Liver (tissue), 9 donors: ENCODE measurements around the gene TUBB3. TPM values are rescaled to one million over a fixed set of nuclear protein-coding genes. Genes with fewer than 3 reads are reported as not detected.

ENCODE experiments used
- DNase-seq: peaks from one replicate; pipeline ENCODE4 v3.0.0-alpha.2; 2017; ENCODE audit warnings: low spot score
- H3K27ac ChIP-seq, 2 donors: one replicate each; pipeline ENCODE4 v1.7.0; 2013; ENCODE audit warnings: inconsistent platforms in 2 of 2, low read length in 2 of 2, control low read depth in 1 of 2, low read depth in 1 of 2, mild to moderate bottlenecking in 1 of 2
- H3K27me3 ChIP-seq, 4 donors: one replicate each; pipeline versions ENCODE4 v1.6.1 to v1.7.0; 2013; ENCODE audit warnings: low read length in 3 of 4, inconsistent platforms in 1 of 4, mild to moderate bottlenecking in 1 of 4, moderate library complexity in 1 of 4; ENCODE audit not compliant: control insufficient read depth in 4 of 4, insufficient read depth in 4 of 4
- H3K36me3 ChIP-seq, 4 donors: one replicate each; pipeline versions ENCODE4 v1.6.1 to v1.7.0; 2013; ENCODE audit warnings: low read length in 3 of 4, mild to moderate bottlenecking in 3 of 4, low read depth in 1 of 4, moderate library complexity in 1 of 4; ENCODE audit not compliant: control insufficient read depth in 4 of 4, insufficient read depth in 3 of 4
- H3K4me1 ChIP-seq, 4 donors: one replicate each; pipeline versions ENCODE4 v1.6.1 to v1.7.0; 2013; ENCODE audit warnings: low read length in 3 of 4, mild to moderate bottlenecking in 3 of 4, moderate library complexity in 1 of 4; ENCODE audit not compliant: control insufficient read depth in 4 of 4, insufficient read depth in 4 of 4
- H3K4me3 ChIP-seq, 3 donors: one replicate each; pipeline versions ENCODE4 v1.6.1 to v1.7.0; 2013; ENCODE audit warnings: low read length in 3 of 3, control low read depth in 1 of 3, low read depth in 1 of 3, mild to moderate bottlenecking in 1 of 3
- H3K9ac ChIP-seq, 2 donors: one replicate each; pipeline ENCODE4 v1.7.0; 2013; ENCODE audit warnings: low read length in 2 of 2, mild to moderate bottlenecking in 2 of 2, moderate library complexity in 2 of 2, control low read depth in 1 of 2, low read depth in 1 of 2
- H3K9me3 ChIP-seq, 4 donors: one replicate each; pipeline versions ENCODE4 v1.6.1 to v1.7.0; 2013; ENCODE audit warnings: low read length in 3 of 4; ENCODE audit not compliant: control insufficient read depth in 4 of 4
- EGR1 ChIP-seq, 2 donors: IDR thresholded peaks; 2 replicates each; pipeline ENCODE4 v1.6.1; 2016 to 2018; ENCODE audit warnings: antibody characterized with exemption in 2 of 2, low read depth in 2 of 2
- FOXA2 ChIP-seq: IDR thresholded peaks from 2 replicates; pipeline ENCODE4 v1.6.1; 2016; ENCODE audit warnings: antibody characterized with exemption
- GABPA ChIP-seq, 2 donors: IDR thresholded peaks in 1 of 2; conservative IDR thresholded peaks in 1 of 2; 2 replicates each; pipeline ENCODE4 v1.6.1; 2016; ENCODE audit warnings: antibody characterized with exemption in 2 of 2, mild to moderate bottlenecking in 1 of 2, moderate library complexity in 1 of 2
- HNF4G ChIP-seq: IDR thresholded peaks from 2 replicates; pipeline ENCODE4 v1.6.1; 2016; ENCODE audit warnings: antibody characterized with exemption
- JUND ChIP-seq, 2 donors: IDR thresholded peaks; 2 replicates each; pipeline ENCODE4 v1.6.1; 2016; ENCODE audit warnings: antibody characterized with exemption in 2 of 2
- RAD21 ChIP-seq, 2 donors: IDR thresholded peaks; 2 replicates each; pipeline ENCODE4 v1.6.1; 2016; ENCODE audit warnings: antibody characterized with exemption in 2 of 2, mild to moderate bottlenecking in 2 of 2
- RXRA ChIP-seq, 2 donors: IDR thresholded peaks; 2 replicates each; pipeline ENCODE4 v1.6.1; 2017 to 2018; ENCODE audit warnings: antibody characterized with exemption in 2 of 2, mild to moderate bottlenecking in 1 of 2
- SP1 ChIP-seq: IDR thresholded peaks from 2 replicates; pipeline ENCODE4 v1.6.1; 2018; ENCODE audit warnings: antibody characterized with exemption, mild to moderate bottlenecking
- TAF1 ChIP-seq: conservative IDR thresholded peaks from 2 replicates; pipeline ENCODE4 v1.6.1; 2016; ENCODE audit warnings: antibody characterized with exemption, mild to moderate bottlenecking
- WGBS: extraction: QIAGEN DNeasy Blood & Tissue Kit; methylation state at CpG from one replicate; pipeline ENCODE4 v1.1.7; 2013; 5-methylcytosine and 5-hydroxymethylcytosine counted together
- polyA plus RNA-seq, 2 donors: library from polyadenylated mRNA; stranded (reverse) in 1 of 2; unstranded in 1 of 2; fragments of 200-250 nt in 1 of 2; fragments of >200 nt in 1 of 2; fragmentation: Nextera tagmentation in 1 of 2; extraction: Ambion mirVana in 1 of 2; gene quantifications; one replicate each; pipeline versions ENCODE4 v1.2.1 to v1.2.3, GENCODE V29; 2013 to 2015
- total RNA-seq, 2 donors: library from RNA; depleted of rRNA; stranded (reverse); fragments of >200 nt; gene quantifications; one replicate each; pipeline ENCODE4 v1.2.3, GENCODE V29; 2014
- TF ChIP-seq, protein P1 (sequence below): IDR thresholded peaks from 2 replicates; pipeline ENCODE4 v1.6.1; 2016; ENCODE audit warnings: antibody characterized with exemption
- TF ChIP-seq, protein P2 (sequence below): IDR thresholded peaks from 2 replicates; pipeline ENCODE4 v1.6.1; 2016; ENCODE audit warnings: antibody characterized with exemption
- TF ChIP-seq, protein P3 (sequence below): fragments of 150-350 bp; IDR thresholded peaks from 2 replicates; pipeline ENCODE4 v1.5.1; 2017; ENCODE audit warnings: improper control_type of control experiment, low read depth, low read length; ENCODE audit not compliant: missing input control
- TF ChIP-seq, protein P4 (sequence below): IDR thresholded peaks from 2 replicates; pipeline ENCODE4 v1.6.1; 2016; ENCODE audit warnings: antibody characterized with exemption, mild to moderate bottlenecking
- donor health status: healthy.
- donor health status: healthy.
- donor health status: healthy.
- donor health status: healthy.
- donor health status: healthy.

The TUBB3 gene
- total and polyA plus RNA-seq, 4 donors = 0.17 to 0.89 (median 0.25) TPM; not detected in 1

DNA sequence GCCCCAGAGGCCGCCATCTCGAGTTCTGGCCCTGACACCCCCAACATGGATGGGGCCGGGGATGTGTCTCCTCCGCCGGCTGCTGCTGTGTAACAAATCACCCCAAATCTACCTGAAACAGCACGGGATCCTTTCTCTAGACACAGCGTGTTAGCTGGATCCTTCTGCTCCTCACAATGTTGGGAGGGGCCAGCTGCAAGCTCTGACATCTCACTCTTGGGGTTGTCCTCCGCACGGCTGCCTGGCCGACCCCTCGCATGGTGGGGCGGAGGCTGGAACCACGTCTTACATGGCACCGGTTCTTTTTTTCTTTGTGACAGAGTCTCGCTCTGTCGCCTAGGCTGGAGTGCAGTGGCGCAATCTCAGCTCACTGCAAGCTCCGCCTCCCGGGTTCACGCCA lies 13.8 kb downstream of the TUBB3 start (continued):
- TF ChIP-seq EGR1 (IDR thresholded peaks at IDR 0.05; ENCODE audit: low read depth in 2 of 2) = no peak
- TF ChIP-seq SP1 = no peak
- TF ChIP-seq, protein P1, sequence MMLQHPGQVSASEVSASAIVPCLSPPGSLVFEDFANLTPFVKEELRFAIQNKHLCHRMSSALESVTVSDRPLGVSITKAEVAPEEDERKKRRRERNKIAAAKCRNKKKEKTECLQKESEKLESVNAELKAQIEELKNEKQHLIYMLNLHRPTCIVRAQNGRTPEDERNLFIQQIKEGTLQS = no peak
- TF ChIP-seq, protein P2, sequence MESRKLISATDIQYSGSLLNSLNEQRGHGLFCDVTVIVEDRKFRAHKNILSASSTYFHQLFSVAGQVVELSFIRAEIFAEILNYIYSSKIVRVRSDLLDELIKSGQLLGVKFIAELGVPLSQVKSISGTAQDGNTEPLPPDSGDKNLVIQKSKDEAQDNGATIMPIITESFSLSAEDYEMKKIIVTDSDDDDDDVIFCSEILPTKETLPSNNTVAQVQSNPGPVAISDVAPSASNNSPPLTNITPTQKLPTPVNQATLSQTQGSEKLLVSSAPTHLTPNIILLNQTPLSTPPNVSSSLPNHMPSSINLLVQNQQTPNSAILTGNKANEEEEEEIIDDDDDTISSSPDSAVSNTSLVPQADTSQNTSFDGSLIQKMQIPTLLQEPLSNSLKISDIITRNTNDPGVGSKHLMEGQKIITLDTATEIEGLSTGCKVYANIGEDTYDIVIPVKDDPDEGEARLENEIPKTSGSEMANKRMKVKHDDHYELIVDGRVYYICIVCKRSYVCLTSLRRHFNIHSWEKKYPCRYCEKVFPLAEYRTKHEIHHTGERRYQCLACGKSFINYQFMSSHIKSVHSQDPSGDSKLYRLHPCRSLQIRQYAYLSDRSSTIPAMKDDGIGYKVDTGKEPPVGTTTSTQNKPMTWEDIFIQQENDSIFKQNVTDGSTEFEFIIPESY = no peak

DNA sequence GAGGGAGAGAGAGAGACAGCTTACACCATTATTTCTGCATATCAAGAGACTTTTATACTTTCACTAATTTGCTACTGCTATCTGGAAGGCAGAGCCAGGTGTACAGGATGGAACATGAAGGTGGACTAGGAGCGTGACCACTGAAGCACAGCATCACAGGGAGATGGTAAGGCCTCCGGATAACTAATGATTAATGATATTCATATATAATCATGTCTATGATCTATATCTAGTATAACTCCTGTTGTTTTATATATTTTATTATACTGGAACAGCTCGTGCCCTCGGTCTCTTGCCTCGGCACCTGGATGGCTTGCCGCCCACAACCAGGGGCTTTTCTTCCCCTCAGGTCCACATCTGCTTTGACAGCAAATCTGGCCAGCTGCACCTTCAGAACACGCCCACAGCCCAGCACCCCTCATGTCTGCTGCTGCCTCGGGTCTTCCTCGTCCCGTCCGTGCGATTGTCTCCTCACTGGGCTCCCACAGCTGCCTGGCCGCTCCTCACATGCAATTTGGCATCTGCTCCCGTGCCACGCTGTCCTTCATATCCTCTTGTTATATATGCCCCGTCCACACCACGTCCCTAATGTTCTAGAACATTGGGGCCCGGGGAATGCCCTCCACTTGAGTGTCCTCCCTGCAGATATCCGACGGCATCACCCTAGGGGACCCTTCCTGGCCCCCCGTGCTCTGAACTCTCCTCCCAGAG lies 15.2 kb downstream of the TUBB3 start:
- Histone ChIP-seq H3K9ac (no peak overlapping the region), H3K36me3 (no peaks in the 10 kb centered on the region), H3K27me3 (no peaks in the 10 kb centered on the region), H3K27ac (no peak overlapping the region), H3K4me1 (no peaks in the 10 kb centered on the region), H3K4me3 (no peak overlapping the region), H3K9me3 (no peaks in the 10 kb centered on the region)
- no peak for TF ChIP-seq TAF1
- TF ChIP-seq RXRA (IDR thresholded peaks at IDR 0.05) = no peak
- TF ChIP-seq, protein P3, sequence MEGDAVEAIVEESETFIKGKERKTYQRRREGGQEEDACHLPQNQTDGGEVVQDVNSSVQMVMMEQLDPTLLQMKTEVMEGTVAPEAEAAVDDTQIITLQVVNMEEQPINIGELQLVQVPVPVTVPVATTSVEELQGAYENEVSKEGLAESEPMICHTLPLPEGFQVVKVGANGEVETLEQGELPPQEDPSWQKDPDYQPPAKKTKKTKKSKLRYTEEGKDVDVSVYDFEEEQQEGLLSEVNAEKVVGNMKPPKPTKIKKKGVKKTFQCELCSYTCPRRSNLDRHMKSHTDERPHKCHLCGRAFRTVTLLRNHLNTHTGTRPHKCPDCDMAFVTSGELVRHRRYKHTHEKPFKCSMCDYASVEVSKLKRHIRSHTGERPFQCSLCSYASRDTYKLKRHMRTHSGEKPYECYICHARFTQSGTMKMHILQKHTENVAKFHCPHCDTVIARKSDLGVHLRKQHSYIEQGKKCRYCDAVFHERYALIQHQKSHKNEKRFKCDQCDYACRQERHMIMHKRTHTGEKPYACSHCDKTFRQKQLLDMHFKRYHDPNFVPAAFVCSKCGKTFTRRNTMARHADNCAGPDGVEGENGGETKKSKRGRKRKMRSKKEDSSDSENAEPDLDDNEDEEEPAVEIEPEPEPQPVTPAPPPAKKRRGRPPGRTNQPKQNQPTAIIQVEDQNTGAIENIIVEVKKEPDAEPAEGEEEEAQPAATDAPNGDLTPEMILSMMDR = no peak
- TF ChIP-seq, protein P4, sequence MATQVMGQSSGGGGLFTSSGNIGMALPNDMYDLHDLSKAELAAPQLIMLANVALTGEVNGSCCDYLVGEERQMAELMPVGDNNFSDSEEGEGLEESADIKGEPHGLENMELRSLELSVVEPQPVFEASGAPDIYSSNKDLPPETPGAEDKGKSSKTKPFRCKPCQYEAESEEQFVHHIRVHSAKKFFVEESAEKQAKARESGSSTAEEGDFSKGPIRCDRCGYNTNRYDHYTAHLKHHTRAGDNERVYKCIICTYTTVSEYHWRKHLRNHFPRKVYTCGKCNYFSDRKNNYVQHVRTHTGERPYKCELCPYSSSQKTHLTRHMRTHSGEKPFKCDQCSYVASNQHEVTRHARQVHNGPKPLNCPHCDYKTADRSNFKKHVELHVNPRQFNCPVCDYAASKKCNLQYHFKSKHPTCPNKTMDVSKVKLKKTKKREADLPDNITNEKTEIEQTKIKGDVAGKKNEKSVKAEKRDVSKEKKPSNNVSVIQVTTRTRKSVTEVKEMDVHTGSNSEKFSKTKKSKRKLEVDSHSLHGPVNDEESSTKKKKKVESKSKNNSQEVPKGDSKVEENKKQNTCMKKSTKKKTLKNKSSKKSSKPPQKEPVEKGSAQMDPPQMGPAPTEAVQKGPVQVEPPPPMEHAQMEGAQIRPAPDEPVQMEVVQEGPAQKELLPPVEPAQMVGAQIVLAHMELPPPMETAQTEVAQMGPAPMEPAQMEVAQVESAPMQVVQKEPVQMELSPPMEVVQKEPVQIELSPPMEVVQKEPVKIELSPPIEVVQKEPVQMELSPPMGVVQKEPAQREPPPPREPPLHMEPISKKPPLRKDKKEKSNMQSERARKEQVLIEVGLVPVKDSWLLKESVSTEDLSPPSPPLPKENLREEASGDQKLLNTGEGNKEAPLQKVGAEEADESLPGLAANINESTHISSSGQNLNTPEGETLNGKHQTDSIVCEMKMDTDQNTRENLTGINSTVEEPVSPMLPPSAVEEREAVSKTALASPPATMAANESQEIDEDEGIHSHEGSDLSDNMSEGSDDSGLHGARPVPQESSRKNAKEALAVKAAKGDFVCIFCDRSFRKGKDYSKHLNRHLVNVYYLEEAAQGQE = no peak
- TF ChIP-seq HNF4G = no peak
- TF ChIP-seq JUND (IDR thresholded peaks at IDR 0.05) = no peak
- TF ChIP-seq FOXA2 = no peak
- TF ChIP-seq, protein P1 = no peak
- TF ChIP-seq GABPA (IDR thresholded peaks at IDR 0.05 in 1 of 2, conservative IDR thresholded peaks at IDR 0.05 in 1 of 2) = no peak
- TF ChIP-seq RAD21 (IDR thresholded peaks at IDR 0.05) = no peak
- no peak for DNase-seq
- 79% methylated on average over 21 of the region's 21 CpGs for WGBS
